GM18870 (cell line): ENCODE data around the gene CHIC2.
"Not testable (repeated sequence)": the region's sequence is repeated elsewhere in the genome, so short reads cannot be mapped to it uniquely, and the experiment has no call there.

Experiments used
- ATAC-seq: cut with Tn5 transposase; IDR thresholded peaks from one replicate; pipeline ENCODE4 v1.9.1; 2021; ENCODE audit warnings: moderate library complexity; ENCODE audit not compliant: unreplicated experiment

CHIC2 gene

GRCh38 chr4:54061873-54062272 is 2.5 kb downstream of the CHIC2 start:
- ATAC-seq = no peak

GRCh38 chr4:54061067-54061466 is 3.3 kb downstream of the CHIC2 start:
- ATAC-seq = no peak

GRCh38 chr4:54060116-54060515 is 4.3 kb downstream of the CHIC2 start:
- ATAC-seq = no peak

- no peak for ATAC-seq
These were observed 6.2 kb downstream of the CHIC2 start for GRCh38 chr4:54058171-54058570.

GRCh38 chr4:54056360-54056759 is 8.0 kb downstream of the CHIC2 start:
- ATAC-seq = no peak

- no peak for ATAC-seq
These were observed 8.9 kb downstream of the CHIC2 start for GRCh38 chr4:54055494-54055893.

GRCh38 chr4:54054501-54054900 is 9.9 kb downstream of the CHIC2 start:
- no peak for ATAC-seq

GRCh38 chr4:54053322-54053721 is 11.1 kb downstream of the CHIC2 start:
- not testable (repeated sequence) for ATAC-seq

- no peak for ATAC-seq
These were observed 14.0 kb downstream of the CHIC2 start for GRCh38 chr4:54050214-54050904.

- not testable (repeated sequence) for ATAC-seq
These were observed 20.8 kb downstream of the CHIC2 start for GRCh38 chr4:54043630-54044029.

- ATAC-seq = no peak
These were observed 22.5 kb downstream of the CHIC2 start for GRCh38 chr4:54041933-54042332.

GRCh38 chr4:54041100-54041499 is 23.3 kb downstream of the CHIC2 start:
- ATAC-seq = no peak

- ATAC-seq = no peak
These were observed 26.3 kb downstream of the CHIC2 start for GRCh38 chr4:54038056-54038455.

- ATAC-seq = no peak
These were observed 28.2 kb downstream of the CHIC2 start for GRCh38 chr4:54036184-54036583.

GRCh38 chr4:54032558-54033135 is 31.8 kb downstream of the CHIC2 start:
- no peak for ATAC-seq

- no peak for ATAC-seq
These were observed 37.1 kb downstream of the CHIC2 start for GRCh38 chr4:54027311-54027710.

GRCh38 chr4:54025582-54025981 is 38.8 kb downstream of the CHIC2 start:
- no peak for ATAC-seq

- ATAC-seq = not testable (repeated sequence)
These were observed 41.4 kb downstream of the CHIC2 start for GRCh38 chr4:54023019-54023418.

- ATAC-seq = no peak
These were observed 46.4 kb downstream of the CHIC2 start for GRCh38 chr4:54017974-54018373.

GRCh38 chr4:54017308-54017707 is 47.1 kb downstream of the CHIC2 start:
- ATAC-seq = no peak

GRCh38 chr4:54016504-54016903 is 47.9 kb downstream of the CHIC2 start:
- ATAC-seq = no peak

GRCh38 chr4:54015423-54016030 is 48.9 kb downstream of the CHIC2 start:
- no peak for ATAC-seq
